A673 (cell line): ENCODE data around the gene SLC2A13.

Experiments used
- CTCF ChIP-seq: fragments of 300-800, 200-600 bp; sonication (generic); conservative IDR thresholded peaks from 2 replicates; pipeline ENCODE4 v1.5.1; 2017; ENCODE audit warnings: low read depth, mild to moderate bottlenecking, antibody characterized with exemption, low read length, moderate library complexity, mixed read lengths
- EZH2 ChIP-seq: fragments of 200-600 bp; sonication (generic); IDR thresholded peaks from 2 replicates; pipeline ENCODE4 v1.6.1; 2017; ENCODE audit warnings: borderline replicate concordance, low read depth, mild to moderate bottlenecking, mixed read lengths, antibody characterized with exemption, low read length; ENCODE audit not compliant: poor library complexity, severe bottlenecking

DNA sequence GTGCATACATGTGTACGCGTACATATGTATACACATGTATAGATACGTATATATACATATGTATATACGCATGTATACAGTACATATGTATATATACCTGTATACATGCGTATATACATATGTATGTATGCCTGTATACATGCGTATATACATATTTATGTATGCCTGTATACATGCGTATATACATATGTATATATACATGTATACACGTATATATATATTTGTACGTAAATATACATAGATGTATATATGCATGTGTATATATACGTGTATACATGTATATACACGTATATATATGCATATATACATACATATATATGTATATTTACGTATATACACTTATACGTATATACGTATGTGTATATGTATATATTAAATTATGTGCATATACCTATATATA, 392.3 kb downstream of the SLC2A13 start:
- TF ChIP-seq CTCF = no peak
- TF ChIP-seq EZH2 = no peak
